ENCODE results near the gene MEX3C.

DNA sequence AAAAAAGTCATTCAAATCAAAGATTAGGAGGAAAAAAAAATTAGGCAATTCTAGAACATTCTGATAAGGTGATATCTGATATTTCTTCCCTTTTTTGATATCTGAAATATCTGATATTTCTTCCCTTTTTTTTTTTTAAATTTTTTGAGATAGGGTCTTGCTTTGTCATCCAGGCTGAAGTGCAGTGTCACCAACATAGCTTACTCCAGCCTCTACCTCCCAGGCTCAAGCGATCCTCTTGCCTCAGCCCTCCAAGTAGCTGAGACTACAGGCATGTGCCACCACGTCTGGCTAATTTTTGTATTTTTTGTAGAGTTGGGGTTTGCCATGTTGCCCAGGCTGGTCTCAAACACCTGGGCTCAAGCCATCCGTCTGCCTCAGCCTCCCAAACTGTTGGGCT, 33.9 kb downstream of the MEX3C start:
- TF ChIP-seq, protein P1, sequence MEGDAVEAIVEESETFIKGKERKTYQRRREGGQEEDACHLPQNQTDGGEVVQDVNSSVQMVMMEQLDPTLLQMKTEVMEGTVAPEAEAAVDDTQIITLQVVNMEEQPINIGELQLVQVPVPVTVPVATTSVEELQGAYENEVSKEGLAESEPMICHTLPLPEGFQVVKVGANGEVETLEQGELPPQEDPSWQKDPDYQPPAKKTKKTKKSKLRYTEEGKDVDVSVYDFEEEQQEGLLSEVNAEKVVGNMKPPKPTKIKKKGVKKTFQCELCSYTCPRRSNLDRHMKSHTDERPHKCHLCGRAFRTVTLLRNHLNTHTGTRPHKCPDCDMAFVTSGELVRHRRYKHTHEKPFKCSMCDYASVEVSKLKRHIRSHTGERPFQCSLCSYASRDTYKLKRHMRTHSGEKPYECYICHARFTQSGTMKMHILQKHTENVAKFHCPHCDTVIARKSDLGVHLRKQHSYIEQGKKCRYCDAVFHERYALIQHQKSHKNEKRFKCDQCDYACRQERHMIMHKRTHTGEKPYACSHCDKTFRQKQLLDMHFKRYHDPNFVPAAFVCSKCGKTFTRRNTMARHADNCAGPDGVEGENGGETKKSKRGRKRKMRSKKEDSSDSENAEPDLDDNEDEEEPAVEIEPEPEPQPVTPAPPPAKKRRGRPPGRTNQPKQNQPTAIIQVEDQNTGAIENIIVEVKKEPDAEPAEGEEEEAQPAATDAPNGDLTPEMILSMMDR (IDR thresholded peaks at IDR 0.05; ENCODE audit: poor library complexity), result no peak
- TF ChIP-seq EZH2 (IDR thresholded peaks at IDR 0.05; ENCODE audit: borderline replicate concordance), result no peak
- TF ChIP-seq EZH2phosphoT487 (IDR thresholded peaks at IDR 0.05; ENCODE audit: low read depth, severe bottlenecking, unreplicated experiment), result no peak

Measured in hepatocyte (in vitro differentiated cells).